PC-3 (cell line): Measurements from ENCODE around the gene IL17REL.

ENCODE experiments used
- CTCF ChIP-seq: fragments of 300-600 bp; sonication (generic); conservative IDR thresholded peaks from 2 replicates; pipeline ENCODE4 v1.5.1; 2017; ENCODE audit warnings: antibody characterized with exemption, low read depth, mild to moderate bottlenecking, low read length
- EZH2 ChIP-seq: fragments of 300-600 bp; sonication (generic); IDR thresholded peaks from one replicate; pipeline ENCODE4 v1.6.1; 2017; ENCODE audit warnings: antibody characterized with exemption, mild to moderate bottlenecking, low read length; ENCODE audit not compliant: unreplicated experiment

DNA sequence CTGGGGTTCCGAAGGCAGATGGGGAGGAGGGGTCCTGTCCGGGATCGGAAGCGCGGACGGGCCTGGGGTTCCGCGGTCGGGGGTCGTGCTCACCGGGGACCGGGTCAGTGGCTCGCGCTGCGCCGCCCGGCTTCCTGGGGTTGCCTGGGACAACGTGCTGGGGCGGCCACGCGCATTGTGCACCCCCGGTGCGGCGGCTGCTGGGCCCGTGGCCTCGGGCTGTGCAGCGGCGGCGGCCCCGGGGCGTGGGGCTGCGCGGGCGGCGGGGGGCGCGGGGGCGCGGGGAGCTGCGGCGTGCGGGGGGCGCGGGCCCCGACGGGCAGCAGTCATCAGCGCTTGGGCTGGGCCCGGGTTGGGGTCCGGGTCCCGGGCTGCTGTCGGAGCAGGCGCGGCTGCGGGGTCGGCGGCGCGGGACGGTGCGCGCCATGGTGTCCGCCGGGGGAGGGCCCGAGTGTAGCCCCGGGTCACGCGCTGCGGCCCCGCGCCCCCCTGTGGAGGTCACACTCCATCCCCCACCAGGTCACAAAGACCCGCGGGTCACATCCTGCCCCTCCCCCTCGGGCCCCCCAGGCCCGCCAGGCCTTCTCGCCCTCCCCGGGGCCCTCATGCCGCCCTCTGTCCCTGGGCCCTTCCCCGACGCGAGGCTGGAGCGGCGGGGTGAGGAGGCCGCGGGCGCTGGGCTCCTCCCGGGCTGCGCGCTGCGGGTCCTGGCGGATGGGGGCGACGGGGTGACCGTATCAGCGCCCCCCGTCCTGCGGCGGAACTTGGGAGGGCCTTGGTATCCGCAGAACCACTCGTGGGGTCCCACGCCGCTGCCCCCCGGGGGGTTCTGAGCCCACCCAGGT is 45.7 kb upstream of the IL17REL start, which contains the start of gene TTLL8:
- TF ChIP-seq CTCF (no peak), EZH2 (no peak)
